Astrocyte of the cerebellum (primary cell): ENCODE results near the gene MMD.

Experiments
- DNase-seq: peaks from one replicate; pipeline ENCODE4 v3.0.0-alpha.2; 2011; ENCODE audit warnings: low read depth
- H3K4me3 ChIP-seq: 2 replicates; pipeline ENCODE4 v1.5.1; 2011; ENCODE audit warnings: mild to moderate bottlenecking, low read depth, low read length, moderate library complexity
- in situ Hi-C: cut with HindIII; loops from 2 replicates; pipeline ENCODE4 v1.10.0; 2017; ENCODE audit warnings: low sequenced_read_pairs
- TF ChIP-seq, protein P1 (sequence below): IDR thresholded peaks from 2 replicates; pipeline ENCODE4 v1.5.1; 2012; ENCODE audit warnings: low read length, low read depth, moderate library complexity, mild to moderate bottlenecking; ENCODE audit errors: missing control alignments

MMD gene

DNA sequence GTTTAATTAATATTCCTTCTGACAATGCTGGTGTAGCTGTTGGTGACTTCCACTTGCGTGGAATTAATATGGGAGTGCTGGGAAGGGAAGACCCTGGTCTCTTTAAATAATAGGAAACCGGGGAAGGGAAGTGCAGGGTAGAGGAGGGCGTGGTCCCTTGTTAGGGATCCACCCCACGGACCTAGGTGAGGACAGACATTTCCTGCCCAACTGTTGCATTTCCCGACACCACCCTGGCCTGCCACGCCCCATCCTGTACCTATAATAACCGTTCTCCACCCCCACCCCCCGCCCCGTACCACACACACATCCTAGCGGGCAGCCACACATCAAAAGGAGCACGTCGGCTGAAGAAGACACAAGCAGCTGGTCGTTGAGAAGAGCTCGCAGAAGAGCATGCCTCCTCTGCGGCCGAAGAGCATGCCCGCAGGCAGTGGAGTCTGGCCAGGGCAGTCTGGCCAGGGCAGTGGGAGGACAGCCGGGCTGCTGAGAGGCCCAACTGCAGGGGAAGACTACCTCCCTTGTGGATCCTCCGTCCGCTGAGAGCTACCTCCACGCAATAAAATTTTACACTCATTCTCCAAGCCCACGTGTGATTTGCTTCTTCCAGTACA is 36.8 kb upstream of the MMD start:
- in situ Hi-C loops = no loop called here
- no peak overlapping the region for H3K4me3 ChIP-seq
- no peak for DNase-seq
- TF ChIP-seq, protein P1, sequence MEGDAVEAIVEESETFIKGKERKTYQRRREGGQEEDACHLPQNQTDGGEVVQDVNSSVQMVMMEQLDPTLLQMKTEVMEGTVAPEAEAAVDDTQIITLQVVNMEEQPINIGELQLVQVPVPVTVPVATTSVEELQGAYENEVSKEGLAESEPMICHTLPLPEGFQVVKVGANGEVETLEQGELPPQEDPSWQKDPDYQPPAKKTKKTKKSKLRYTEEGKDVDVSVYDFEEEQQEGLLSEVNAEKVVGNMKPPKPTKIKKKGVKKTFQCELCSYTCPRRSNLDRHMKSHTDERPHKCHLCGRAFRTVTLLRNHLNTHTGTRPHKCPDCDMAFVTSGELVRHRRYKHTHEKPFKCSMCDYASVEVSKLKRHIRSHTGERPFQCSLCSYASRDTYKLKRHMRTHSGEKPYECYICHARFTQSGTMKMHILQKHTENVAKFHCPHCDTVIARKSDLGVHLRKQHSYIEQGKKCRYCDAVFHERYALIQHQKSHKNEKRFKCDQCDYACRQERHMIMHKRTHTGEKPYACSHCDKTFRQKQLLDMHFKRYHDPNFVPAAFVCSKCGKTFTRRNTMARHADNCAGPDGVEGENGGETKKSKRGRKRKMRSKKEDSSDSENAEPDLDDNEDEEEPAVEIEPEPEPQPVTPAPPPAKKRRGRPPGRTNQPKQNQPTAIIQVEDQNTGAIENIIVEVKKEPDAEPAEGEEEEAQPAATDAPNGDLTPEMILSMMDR = no peak

DNA sequence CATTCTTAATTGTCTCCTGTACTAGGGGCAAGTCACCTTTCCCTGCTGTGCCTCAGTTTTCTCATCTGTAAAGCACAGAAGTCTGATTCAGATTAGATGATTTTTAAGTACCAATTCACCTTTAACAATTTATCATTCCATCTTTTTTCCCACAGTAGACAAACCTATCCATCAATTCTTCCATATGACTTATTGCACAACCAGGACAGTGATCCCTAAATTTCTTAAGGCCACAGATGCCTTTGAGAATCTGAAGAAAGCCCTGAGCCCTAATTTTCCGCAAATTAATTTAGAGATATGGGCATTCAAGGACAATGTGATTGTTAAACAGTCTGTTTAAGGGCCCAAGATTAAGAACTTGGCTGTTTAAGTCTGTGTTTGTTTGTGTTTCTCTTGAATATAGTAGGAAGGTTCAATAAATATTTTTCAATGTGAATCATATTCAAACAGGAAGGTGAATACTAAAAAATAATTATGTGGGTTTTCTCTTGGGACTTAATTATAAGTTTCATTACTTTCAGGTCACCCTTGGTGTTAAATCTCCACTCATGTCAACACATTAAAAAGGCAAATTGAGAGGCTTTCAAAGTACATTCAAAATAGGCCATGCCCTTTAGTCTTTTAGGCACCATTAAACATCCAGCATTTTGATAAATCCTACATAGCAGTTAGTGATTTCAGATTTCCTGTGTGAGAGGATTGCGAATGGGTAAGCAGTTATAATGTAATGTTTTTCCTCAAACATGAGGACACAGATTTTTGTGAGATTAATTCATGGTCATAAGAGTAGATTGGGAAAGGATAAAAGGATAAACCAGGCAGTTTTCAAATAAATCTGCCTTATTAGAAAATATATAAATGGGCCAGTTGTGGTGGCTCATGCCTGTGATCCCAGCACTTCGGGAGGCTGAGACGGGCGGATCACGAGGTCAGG is 34.9 kb upstream of the MMD start:
- TF ChIP-seq, protein P1 = no peak
- no peak for DNase-seq
- in situ Hi-C loops = no loop called here
- H3K4me3 ChIP-seq = no peak overlapping the region

DNA sequence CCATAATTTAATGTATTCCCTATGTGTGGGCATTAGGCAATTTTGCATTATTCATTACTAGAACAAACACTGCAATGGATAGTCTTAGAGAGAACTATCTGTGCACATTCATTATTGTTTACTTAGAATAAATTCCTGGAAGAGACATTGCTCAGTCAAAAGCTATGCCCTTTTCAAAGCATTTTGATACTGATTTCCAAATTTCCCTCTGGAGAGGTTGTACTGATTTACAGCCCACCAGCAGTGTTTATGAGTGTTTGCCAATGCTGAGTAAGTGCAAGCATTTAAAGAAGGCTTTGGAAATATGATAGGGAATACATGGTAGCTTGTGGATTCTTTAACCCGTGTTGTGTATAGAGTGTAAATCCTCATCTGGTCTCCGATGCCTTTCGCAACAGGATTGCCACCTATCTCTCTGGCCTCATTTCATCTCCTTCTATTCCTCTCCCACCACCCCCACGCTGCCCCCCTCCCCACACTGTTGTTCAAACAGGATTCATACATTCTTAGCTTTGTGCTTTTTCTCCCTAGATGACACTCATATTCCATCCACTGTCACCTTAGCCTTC is 33.4 kb upstream of the MMD start:
- peak; percentile 45 for DNase-seq
- TF ChIP-seq, protein P1 = no peak
- in situ Hi-C loops = no loop called here
- no peak overlapping the region for H3K4me3 ChIP-seq

DNA sequence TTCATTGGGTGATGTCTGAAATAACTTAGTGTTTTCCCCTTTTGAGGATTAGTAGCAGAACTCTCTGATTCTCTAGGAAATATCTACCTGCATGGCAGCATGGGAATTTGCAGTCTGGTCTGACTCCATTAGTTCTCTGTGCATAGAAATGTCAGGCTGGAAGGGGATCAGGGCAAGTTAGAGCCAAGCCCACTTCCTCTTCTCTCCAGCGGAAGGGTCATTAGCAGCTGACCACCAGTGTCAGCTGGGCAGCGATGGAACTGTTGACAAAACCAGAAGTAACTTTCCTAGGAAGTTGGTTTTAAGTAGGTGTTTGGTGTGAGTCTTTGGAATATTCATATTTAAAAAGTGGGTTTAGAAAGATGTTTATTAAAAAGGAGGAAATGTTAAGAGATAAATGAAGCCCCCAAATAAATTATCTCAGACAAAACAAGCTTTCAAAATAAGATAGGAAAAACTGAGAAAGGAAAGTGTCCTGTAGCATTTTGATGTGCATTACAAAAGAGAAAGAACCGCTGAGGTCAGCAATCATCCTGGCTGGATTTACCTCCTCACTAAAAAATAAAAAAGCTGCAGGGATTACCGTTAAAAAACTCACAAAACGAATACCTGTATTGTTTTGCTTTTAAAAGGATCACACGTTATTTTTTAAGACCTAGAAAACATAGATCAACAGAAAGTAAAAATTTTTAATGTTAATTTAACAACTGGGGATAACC is 32.4 kb upstream of the MMD start:
- TF ChIP-seq, protein P1 = no peak
- in situ Hi-C loops = no loop called here
- DNase-seq = no peak
- no peak overlapping the region for H3K4me3 ChIP-seq

DNA sequence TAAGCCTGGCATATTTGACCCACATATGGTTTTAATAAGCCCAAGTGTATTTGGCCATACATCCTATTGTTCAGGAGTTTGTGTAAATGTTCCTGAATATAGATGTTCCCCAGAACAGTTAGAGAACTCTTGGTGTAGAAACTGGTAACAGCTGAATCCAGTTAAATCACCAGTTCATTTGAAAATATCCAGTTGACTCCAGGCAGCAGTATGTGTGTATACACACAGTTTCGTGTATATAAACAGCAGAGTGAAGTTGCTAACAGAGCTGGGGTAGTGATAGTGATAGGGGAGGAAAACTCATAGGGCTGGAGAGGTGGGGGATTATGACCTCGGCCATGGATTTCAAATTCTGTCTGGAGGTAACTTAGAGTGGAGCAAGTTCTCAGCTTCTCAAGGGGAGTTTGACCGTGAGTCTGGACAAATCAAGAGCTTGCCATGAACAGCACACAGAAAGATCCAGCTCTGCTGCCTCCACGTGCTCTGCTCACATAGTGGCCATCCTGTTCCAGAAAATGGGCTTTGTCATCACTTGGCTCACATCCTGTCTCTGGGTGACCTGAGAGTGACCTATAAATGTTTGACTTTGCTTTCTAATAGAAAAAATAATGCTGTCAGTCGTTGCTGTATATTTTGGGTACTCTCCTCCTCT is 30.6 kb upstream of the MMD start:
- peak; percentile 22 for DNase-seq
- TF ChIP-seq, protein P1 = no peak
- in situ Hi-C loops = no loop called here
- no peak overlapping the region for H3K4me3 ChIP-seq

DNA sequence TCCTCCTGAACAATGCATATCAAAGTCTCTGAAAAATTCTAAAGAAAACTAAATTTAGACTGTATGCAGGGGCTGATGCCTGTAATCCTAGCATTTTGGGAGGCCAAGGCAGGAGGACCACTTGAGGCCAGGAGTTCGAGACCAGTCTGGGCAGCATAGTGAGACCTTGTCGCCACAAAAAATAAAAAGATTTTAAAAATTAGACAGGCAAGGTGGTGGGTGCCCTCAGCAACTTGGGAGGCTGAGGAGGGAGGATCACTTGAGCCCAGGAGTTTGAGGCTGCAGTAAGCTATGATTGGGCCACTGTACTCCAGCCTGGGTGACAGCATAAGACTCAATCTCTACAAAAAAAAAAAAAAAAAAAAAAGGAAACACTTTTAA is 30.1 kb upstream of the MMD start:
- no peak overlapping the region for H3K4me3 ChIP-seq
- in situ Hi-C loops = no loop called here
- TF ChIP-seq, protein P1 = no peak
- no peak for DNase-seq
